Measurements from ENCODE around the gene RFTN1. TPM values are rescaled to one million over a fixed set of nuclear protein-coding genes. Genes with fewer than 3 reads are reported as not detected.

Gene RFTN1
- total RNA-seq, 3 donors from 2014 or later (not counting 1 experiment from before 2014, with no cell fraction given) = 112 to 135 (median 115) TPM

- Mint-ChIP-seq H3K27ac (peak overlapping the region in 1 of 2 donors; percentile 8), H3K4me1 (peaks cover 47 to 49% of the 10 kb centered on the region in 2 donors), H3K27me3 (ENCODE audit: low read depth in 2 of 2) (no peaks in the 10 kb centered on the region), H3K4me3 (no peak overlapping the region), H3K9me3 (no peaks in the 10 kb centered on the region), H3K36me3 (no peaks in the 10 kb centered on the region)
- ATAC-seq = no peak
- no peak for DNase-seq
- whole genome bisulfite sequencing (ENCODE audit: insufficient coverage) = 94% methylated on average over 7 of the region's 7 CpGs
- Histone ChIP-seq H3K4me3 (ENCODE audit: low read length) (no peak overlapping the region), H3K9me3 (ENCODE audit: control insufficient read depth, insufficient read depth, low read length) (no peaks in the 10 kb centered on the region), H3K4me1 (ENCODE audit: control insufficient read depth, insufficient read depth, low read length) (no peaks in the 10 kb centered on the region), H3K27me3 (ENCODE audit: control insufficient read depth, insufficient read depth, low read length) (no peaks in the 10 kb centered on the region), H3K27ac (ENCODE audit: low read length) (no peak overlapping the region), H3K36me3 (ENCODE audit: control insufficient read depth, insufficient read depth, low read length) (peaks cover 5% of the 10 kb centered on the region)
- intact Hi-C loops (cut with micrococcal nuclease) = no loop called here
- TF ChIP-seq CTCF (IDR thresholded peaks at IDR 0.05) = no peak
These were observed 58.5 kb downstream of the RFTN1 start for GRCh38 chr3:16455001-16455400.

- peak overlapping the region in 1 of 2 donors; percentile 52 for H3K27ac Mint-ChIP-seq
- H3K4me1 Mint-ChIP-seq = peaks cover 64 to 66% of the 10 kb centered on the region in 2 donors
- Histone ChIP-seq H3K36me3 (ENCODE audit: control insufficient read depth, insufficient read depth, low read length) (peaks cover 8% of the 10 kb centered on the region), H3K9me3 (ENCODE audit: control insufficient read depth, insufficient read depth, low read length) (no peaks in the 10 kb centered on the region), H3K4me1 (ENCODE audit: control insufficient read depth, insufficient read depth, low read length) (no peaks in the 10 kb centered on the region), H3K27ac (ENCODE audit: low read length) (no peak overlapping the region), H3K4me3 (ENCODE audit: low read length) (no peak overlapping the region), H3K27me3 (ENCODE audit: control insufficient read depth, insufficient read depth, low read length) (no peaks in the 10 kb centered on the region)
- intact Hi-C loops (cut with micrococcal nuclease) = no loop called here
- ATAC-seq = no peak
- no peaks in the 10 kb centered on the region for H3K36me3 Mint-ChIP-seq
- no peaks in the 10 kb centered on the region for H3K27me3 Mint-ChIP-seq (ENCODE audit: low read depth in 2 of 2)
- no peaks in the 10 kb centered on the region for H3K9me3 Mint-ChIP-seq
- WGBS (ENCODE audit: insufficient coverage) = 84% methylated on average over 2 of the region's 4 CpGs
- no peak overlapping the region for H3K4me3 Mint-ChIP-seq
- no peak for TF ChIP-seq CTCF (IDR thresholded peaks at IDR 0.05)
- DNase-seq = no peak
These were observed 61.2 kb downstream of the RFTN1 start for GRCh38 chr3:16452261-16452660.

- no peaks in the 10 kb centered on the region for H3K27me3 ChIP-seq (ENCODE audit: control insufficient read depth, insufficient read depth, low read length)
- H3K9me3 Mint-ChIP-seq = no peaks in the 10 kb centered on the region
These were observed 64.1 kb downstream of the RFTN1 start for GRCh38 chr3:16449369-16449768.

More at GRCh38 chr3:16449369-16449768, 64.1 kb downstream of the RFTN1 start:
- Mint-ChIP-seq H3K36me3 (no peaks in the 10 kb centered on the region), H3K4me3 (no peak overlapping the region), H3K27me3 (ENCODE audit: low read depth in 2 of 2) (no peaks in the 10 kb centered on the region), H3K27ac (peak overlapping the region; percentile 5 to 37), H3K4me1 (peaks cover 69 to 76% of the 10 kb centered on the region in 2 donors)
- intact Hi-C loops (cut with micrococcal nuclease) = no loop called here
- Histone ChIP-seq H3K4me3 (ENCODE audit: low read length) (no peak overlapping the region), H3K36me3 (ENCODE audit: control insufficient read depth, insufficient read depth, low read length) (peaks cover 11% of the 10 kb centered on the region), H3K27ac (ENCODE audit: low read length) (no peak overlapping the region), H3K4me1 (ENCODE audit: control insufficient read depth, insufficient read depth, low read length) (no peaks in the 10 kb centered on the region), H3K9me3 (ENCODE audit: control insufficient read depth, insufficient read depth, low read length) (no peaks in the 10 kb centered on the region)
- no peak for TF ChIP-seq CTCF (IDR thresholded peaks at IDR 0.05)
- ATAC-seq (no peak), DNase-seq (no peak)
- WGBS (ENCODE audit: insufficient coverage) = 75% methylated on average over 6 of the region's 6 CpGs
